Fibroblast of mammary gland (primary cell): Measurements from ENCODE around the gene KRAS.

Source experiments
- DNase-seq: peaks from one replicate; pipeline ENCODE4 v3.0.0-alpha.2; 2010; ENCODE audit warnings: low read depth
- H3K4me3 ChIP-seq: 2 replicates; pipeline ENCODE4 v1.5.1; 2011; ENCODE audit warnings: low read depth, mild to moderate bottlenecking, low read length, moderate library complexity; ENCODE audit not compliant: control insufficient read depth
- TF ChIP-seq, protein P1 (sequence below): conservative IDR thresholded peaks from 2 replicates; pipeline ENCODE4 v1.5.1; 2011; ENCODE audit warnings: low read depth, low read length, inconsistent platforms; ENCODE audit not compliant: control insufficient read depth, insufficient read depth

KRAS gene

DNA sequence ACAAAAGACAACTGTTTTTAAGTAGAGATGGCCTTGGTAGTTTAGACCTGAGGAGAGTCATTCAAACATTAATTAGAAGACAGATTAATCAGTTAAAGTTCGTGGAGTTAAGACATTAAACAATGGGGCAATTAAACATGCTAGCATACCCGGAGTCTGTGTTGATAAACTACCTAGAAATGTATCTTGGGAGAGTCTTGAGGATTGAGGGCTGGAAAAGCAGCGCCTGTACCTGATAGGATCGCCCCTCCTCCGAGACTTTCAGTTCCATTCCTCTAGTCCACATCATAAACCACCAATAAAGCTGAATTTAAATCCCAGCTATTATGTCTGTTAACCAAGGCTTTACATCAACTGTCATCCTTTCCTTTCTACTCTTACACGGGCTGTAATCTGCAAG, 1.0 kb upstream of the KRAS start:
- peak overlapping the region; percentile 60 for H3K4me3 ChIP-seq
- no peak for DNase-seq
- TF ChIP-seq, protein P1, sequence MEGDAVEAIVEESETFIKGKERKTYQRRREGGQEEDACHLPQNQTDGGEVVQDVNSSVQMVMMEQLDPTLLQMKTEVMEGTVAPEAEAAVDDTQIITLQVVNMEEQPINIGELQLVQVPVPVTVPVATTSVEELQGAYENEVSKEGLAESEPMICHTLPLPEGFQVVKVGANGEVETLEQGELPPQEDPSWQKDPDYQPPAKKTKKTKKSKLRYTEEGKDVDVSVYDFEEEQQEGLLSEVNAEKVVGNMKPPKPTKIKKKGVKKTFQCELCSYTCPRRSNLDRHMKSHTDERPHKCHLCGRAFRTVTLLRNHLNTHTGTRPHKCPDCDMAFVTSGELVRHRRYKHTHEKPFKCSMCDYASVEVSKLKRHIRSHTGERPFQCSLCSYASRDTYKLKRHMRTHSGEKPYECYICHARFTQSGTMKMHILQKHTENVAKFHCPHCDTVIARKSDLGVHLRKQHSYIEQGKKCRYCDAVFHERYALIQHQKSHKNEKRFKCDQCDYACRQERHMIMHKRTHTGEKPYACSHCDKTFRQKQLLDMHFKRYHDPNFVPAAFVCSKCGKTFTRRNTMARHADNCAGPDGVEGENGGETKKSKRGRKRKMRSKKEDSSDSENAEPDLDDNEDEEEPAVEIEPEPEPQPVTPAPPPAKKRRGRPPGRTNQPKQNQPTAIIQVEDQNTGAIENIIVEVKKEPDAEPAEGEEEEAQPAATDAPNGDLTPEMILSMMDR: no peak

DNA sequence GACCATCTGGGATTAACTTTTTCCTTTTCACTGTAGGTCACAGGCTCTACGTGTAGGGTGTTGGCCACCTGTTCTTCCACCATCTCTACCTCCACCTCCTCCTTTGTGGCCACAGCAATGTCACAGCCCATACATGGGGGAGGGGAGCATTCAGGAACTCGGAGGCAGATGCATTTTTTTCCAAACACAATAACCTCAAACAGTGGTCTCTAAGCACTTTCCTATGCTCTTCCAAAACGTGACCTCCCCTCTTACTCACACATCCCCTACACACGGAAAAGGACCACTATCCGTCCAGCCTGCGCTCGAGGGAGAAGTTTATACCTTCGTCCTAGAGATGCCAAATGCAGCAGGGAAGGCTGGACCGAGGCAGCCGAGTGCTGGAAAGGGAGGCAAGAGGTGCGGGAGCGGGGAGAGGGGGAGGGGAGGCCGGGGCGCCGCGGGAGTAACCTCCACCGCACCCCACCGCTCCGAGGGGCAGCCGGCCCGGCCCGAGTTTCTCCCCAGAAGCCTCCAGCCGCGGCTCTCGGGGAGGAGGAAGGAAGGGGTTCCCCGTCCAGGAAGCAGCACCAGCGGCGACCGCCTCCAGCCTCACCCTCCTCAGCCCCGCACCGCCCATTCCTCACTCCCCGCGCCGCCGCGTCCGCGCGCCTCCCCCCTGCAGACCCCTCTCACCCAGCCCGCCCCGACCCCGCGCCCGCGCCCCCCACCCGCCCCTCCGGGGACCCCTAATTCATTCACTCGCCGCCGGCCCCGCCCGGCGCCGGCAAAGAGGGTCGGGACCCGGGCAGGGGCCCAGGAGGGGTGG, 594 bp downstream of the KRAS start:
- TF ChIP-seq, protein P1: no peak
- H3K4me3 ChIP-seq: peak overlapping the region; percentile 86
- DNase-seq: peak; percentile 10

DNA sequence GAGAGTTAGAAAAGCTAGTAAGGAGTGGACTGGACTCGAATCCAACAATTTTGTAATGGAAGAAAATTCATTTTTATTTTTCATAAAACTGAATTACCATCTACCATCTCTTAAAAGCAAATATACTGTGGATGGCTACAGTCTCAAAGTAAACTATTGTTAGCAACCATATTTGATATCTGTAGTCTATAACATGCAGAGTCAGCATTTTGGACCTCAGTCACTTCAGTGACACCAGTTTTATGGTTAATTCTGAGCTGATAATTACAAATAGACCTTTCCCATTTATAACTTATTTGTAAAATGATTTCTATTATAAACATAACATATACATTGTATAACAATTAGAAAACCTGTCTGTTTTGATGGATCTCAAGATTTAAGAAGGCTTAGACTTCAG, 2.0 kb downstream of the KRAS start:
- no peak for DNase-seq
- H3K4me3 ChIP-seq: no peak overlapping the region
- TF ChIP-seq, protein P1: no peak

DNA sequence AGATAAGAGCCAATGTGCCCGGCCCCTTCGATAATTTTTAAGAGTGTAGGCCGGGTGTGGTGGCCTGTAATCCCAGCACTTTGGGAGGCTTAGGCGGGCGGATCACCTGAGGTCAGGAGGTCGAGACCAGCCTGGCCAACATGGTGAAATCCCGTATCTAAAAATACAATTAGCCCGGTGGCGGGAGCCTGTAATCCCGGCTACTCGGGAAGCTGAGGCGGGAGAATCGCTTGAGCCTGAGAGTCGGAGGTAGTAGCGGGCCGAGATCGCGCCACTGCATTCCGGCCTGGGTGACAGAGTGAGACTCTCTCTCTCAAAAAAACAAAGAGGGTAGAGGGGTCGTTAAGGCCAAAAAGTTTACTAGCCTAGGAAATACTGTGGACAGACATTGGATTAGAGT, 2.6 kb downstream of the KRAS start:
- no peak for DNase-seq
- no peak overlapping the region for H3K4me3 ChIP-seq
- TF ChIP-seq, protein P1: no peak

DNA sequence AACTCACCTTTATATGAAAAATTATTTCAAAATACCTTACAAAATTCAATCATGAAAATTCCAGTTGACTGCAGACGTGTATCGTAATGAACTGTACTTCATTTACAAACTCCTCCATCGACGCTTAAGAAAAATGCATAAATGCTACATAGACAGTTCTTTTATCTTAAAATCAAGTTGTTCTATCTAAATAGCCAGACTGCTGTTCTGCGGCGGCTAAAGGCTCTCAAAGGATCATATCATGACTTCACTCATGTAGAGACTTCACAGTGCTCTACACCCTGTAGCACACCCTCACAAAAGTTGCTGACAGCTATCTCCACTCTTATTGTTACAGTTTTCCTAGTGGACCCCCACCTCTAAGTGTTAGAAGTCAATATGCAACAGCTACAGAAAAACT, 5.2 kb downstream of the KRAS start:
- no peak for DNase-seq
- no peak overlapping the region for H3K4me3 ChIP-seq
- TF ChIP-seq, protein P1: no peak

DNA sequence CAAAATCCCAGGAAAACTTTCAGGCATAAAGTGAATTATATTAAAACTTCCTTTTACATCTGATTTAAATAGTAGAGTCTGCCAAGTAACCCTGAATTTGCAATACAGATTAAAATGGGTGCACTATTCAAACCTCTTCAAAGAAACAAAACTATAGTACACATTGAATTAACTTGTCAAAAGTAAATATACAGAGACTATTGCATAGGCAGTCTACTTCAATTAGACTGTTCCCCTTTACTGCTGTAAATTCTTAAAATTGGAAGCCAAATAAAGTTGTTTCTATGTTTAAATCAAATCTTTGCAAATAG, 7.1 kb downstream of the KRAS start:
- DNase-seq: no peak
- TF ChIP-seq, protein P1: no peak
- H3K4me3 ChIP-seq: no peak overlapping the region
